Keratinocyte (primary cell): ENCODE results near the gene GALNT9.

Source experiments
- EZH2 ChIP-seq: IDR thresholded peaks from one replicate; pipeline ENCODE4 v1.6.1; 2012; ENCODE audit warnings: inconsistent platforms, mild to moderate bottlenecking, low read length, moderate library complexity
- TF ChIP-seq, protein P1 (sequence below), 3 experiments: IDR thresholded peaks in 1 of 3; conservative IDR thresholded peaks in 1 of 3; optimal IDR thresholded peaks in 1 of 3; 2 replicates in 2 of 3; 3 replicates in 1 of 3; pipeline versions ENCODE3 to v1.5.1; 2011; ENCODE audit warnings: low read length in 3 of 3, mild to moderate bottlenecking in 3 of 3, moderate library complexity in 2 of 3, control low read depth in 1 of 3, inconsistent platforms in 1 of 3; ENCODE audit not compliant: insufficient read depth in 2 of 3; ENCODE audit errors: extremely low read depth in 1 of 3

DNA sequence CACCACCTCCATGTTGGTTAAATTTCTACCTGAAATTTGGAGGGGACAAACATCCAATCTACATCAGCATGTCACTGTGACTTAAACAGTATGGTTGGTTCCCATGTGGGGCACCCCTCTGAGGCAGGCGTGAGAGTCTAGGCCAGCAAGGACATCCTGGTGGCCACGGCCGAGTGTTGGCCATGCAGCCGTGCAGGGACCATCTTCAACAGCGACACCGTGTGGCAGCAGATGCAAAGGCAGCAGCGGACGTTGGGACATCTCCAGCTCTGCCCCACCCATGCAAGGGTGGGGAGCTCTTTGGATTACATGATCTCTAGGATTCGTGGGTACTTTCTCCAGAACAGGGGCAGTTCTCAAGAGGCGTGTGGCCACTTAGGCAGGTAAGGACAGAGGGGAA is 135.3 kb downstream of the GALNT9 start:
- TF ChIP-seq, protein P1, sequence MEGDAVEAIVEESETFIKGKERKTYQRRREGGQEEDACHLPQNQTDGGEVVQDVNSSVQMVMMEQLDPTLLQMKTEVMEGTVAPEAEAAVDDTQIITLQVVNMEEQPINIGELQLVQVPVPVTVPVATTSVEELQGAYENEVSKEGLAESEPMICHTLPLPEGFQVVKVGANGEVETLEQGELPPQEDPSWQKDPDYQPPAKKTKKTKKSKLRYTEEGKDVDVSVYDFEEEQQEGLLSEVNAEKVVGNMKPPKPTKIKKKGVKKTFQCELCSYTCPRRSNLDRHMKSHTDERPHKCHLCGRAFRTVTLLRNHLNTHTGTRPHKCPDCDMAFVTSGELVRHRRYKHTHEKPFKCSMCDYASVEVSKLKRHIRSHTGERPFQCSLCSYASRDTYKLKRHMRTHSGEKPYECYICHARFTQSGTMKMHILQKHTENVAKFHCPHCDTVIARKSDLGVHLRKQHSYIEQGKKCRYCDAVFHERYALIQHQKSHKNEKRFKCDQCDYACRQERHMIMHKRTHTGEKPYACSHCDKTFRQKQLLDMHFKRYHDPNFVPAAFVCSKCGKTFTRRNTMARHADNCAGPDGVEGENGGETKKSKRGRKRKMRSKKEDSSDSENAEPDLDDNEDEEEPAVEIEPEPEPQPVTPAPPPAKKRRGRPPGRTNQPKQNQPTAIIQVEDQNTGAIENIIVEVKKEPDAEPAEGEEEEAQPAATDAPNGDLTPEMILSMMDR (optimal IDR thresholded peaks at IDR 0.05 in 1 of 3, IDR thresholded peaks at IDR 0.05 in 1 of 3, conservative IDR thresholded peaks at IDR 0.05 in 1 of 3; ENCODE audit: extremely low read depth in 1 of 3, insufficient read depth in 2 of 3, low read length in 3 of 3): peak in 2 of 3 experiments; percentile 36 to 60
- no peak for TF ChIP-seq EZH2
